Measurements from ENCODE around the gene CNPPD1. TPM values are rescaled to one million over a fixed set of nuclear protein-coding genes. Genes with fewer than 3 reads are reported as not detected.
"Not testable (repeated sequence)": the region's sequence is repeated elsewhere in the genome, so short reads cannot be mapped to it uniquely, and the experiment has no call there.

Gene CNPPD1
- total and polyA plus RNA-seq, 8 donors = 12.8 to 48.2 (median 35.2) TPM

- 12 to 22% (median 13%) methylated on average over 7 of the region's 7 CpGs for WGBS, 5 donors
- TF ChIP-seq POLR2A (IDR thresholded peaks at IDR 0.05) (no peak), CTCF (IDR thresholded peaks at IDR 0.05) (no peak), EP300 (IDR thresholded peaks at IDR 0.05) (no peak), POLR2AphosphoS5 (IDR thresholded peaks at IDR 0.05) (no peak)
- Histone ChIP-seq H3K9me3 (no peaks in the 10 kb centered on the region), H3K27me3 (no peaks in the 10 kb centered on the region), H3K4me3 (peak overlapping the region; percentile 56 to 83 (median 64)), H3K27ac (peak overlapping the region; percentile 97 to 98 (median 97)), H3K4me1 (peaks cover 15 to 38% (median 29%) of the 10 kb centered on the region in 4 donors), H3K36me3 (peaks cover 23 to 33% (median 32%) of the 10 kb centered on the region in 4 donors)
- intact Hi-C loops (cut with DNase I; ENCODE audit: low total_unique reads) = no loop called here
- DNase-seq = no peak
Observed at GRCh38 chr2:219205981-219206327, 29.2 kb upstream of the CNPPD1 start.

- Histone ChIP-seq H3K4me3 (no peak overlapping the region), H3K36me3 (peaks cover 15 to 25% (median 24%) of the 10 kb centered on the region in 4 donors), H3K4me1 (peaks cover 15 to 38% (median 29%) of the 10 kb centered on the region in 4 donors), H3K27me3 (no peaks in the 10 kb centered on the region), H3K9me3 (no peaks in the 10 kb centered on the region), H3K27ac (no peak overlapping the region)
- TF ChIP-seq CTCF (IDR thresholded peaks at IDR 0.05) = no peak
- no peak for TF ChIP-seq POLR2A (IDR thresholded peaks at IDR 0.05)
- no peak for TF ChIP-seq EP300 (IDR thresholded peaks at IDR 0.05)
- TF ChIP-seq POLR2AphosphoS5 (IDR thresholded peaks at IDR 0.05) = no peak
- 82 to 85% (median 84%) methylated on average over 5 of the region's 5 CpGs for WGBS, 5 donors
- DNase-seq = no peak
- intact Hi-C loops (cut with DNase I; ENCODE audit: low total_unique reads) = no loop called here
Observed at GRCh38 chr2:219205165-219205538, 28.4 kb upstream of the CNPPD1 start.

- TF ChIP-seq CTCF (IDR thresholded peaks at IDR 0.05) (no peak), POLR2A (IDR thresholded peaks at IDR 0.05) (no peak)
- Histone ChIP-seq H3K4me3 (no peak overlapping the region), H3K4me1 (peaks cover 15 to 38% (median 29%) of the 10 kb centered on the region in 4 donors), H3K27ac (no peak overlapping the region), H3K27me3 (peaks cover 0 to 4% (median 0%) of the 10 kb centered on the region in 3 donors), H3K9me3 (no peaks in the 10 kb centered on the region), H3K36me3 (peaks cover 9 to 19% (median 18%) of the 10 kb centered on the region in 4 donors)
- intact Hi-C loops (cut with DNase I; ENCODE audit: low total_unique reads) = no loop called here
- no peak for DNase-seq
- 83 to 93% (median 89%) methylated on average over 7 of the region's 7 CpGs for WGBS, 5 donors
Observed at GRCh38 chr2:219204425-219205164, 27.9 kb upstream of the CNPPD1 start.

GRCh38 chr2:219201331-219201730, 24.6 kb upstream of the CNPPD1 start:
- WGBS, 5 donors = 88 to 92% (median 91%) methylated on average over 11 to 21 of the region's 21 CpGs
- intact Hi-C loops (cut with DNase I; ENCODE audit: low total_unique reads); H3K27ac ChIP-seq; H3K4me3 ChIP-seq; H3K9me3 ChIP-seq; H3K27me3 ChIP-seq; DNase-seq; H3K36me3 ChIP-seq: not testable (repeated sequence)
- H3K4me1 ChIP-seq = peaks cover 0 to 15% (median 10%) of the 10 kb centered on the region in 4 donors

- H3K9me3 ChIP-seq; intact Hi-C loops (cut with DNase I; ENCODE audit: low total_unique reads); H3K27me3 ChIP-seq; H3K4me1 ChIP-seq; H3K4me3 ChIP-seq; H3K36me3 ChIP-seq; H3K27ac ChIP-seq: not testable (repeated sequence)
- WGBS, 5 donors = 68 to 75% (median 71%) methylated on average over 24 to 26 of the region's 26 CpGs
- DNase-seq = peak in 1 of 2 donors; percentile 5
Observed at GRCh38 chr2:219200502-219201326, 24.0 kb upstream of the CNPPD1 start.
